ENCODE results near the gene CTDSP1. TPM values are rescaled to one million over a fixed set of nuclear protein-coding genes. Genes with fewer than 3 reads are reported as not detected.

The CTDSP1 gene, protein sequence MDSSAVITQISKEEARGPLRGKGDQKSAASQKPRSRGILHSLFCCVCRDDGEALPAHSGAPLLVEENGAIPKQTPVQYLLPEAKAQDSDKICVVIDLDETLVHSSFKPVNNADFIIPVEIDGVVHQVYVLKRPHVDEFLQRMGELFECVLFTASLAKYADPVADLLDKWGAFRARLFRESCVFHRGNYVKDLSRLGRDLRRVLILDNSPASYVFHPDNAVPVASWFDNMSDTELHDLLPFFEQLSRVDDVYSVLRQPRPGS
- total RNA-seq, result 85.1 TPM
- long read RNA-seq, partial matches to known transcripts, result 10 of 42 reads
- long read RNA-seq, other reads (novel, unspliced or antisense), result 29 of 42 reads

- ATAC-seq (ENCODE audit: poor library complexity) (peak; percentile 64), DNase-seq (peak; percentile 98)
- intact Hi-C loops (cut with DNase I), result loop anchor here (5.0 to 10.0 kb wide), 2 partner anchors 112 to 245 kb away; no protein-coding TSS in a partner anchor
Observed at GRCh38 chr2:218399391-218400166, at the start of gene CTDSP1. Gene CTDSP1 (plus strand): TSS chr2:218399868. CDS start chr2:218400091, 223 bp downstream.

DNA sequence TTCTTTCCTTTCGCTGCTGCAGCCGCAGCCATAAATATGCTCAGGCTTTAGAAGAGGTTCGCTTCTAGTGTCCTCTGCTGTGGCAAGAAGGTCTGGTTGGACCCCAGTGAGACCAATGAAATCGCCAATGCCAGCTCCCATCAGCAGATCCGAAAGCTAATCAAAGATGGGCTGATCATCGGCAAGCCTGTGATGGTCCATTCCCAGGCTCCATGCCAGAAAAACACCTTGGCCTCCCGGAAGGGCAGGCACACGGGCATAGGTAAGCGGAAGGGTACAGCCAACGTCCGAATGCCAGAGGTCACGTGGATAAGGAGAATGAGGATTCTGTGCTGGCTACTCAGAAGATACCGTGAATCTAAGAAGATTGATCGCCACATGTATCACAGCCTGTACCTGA is 45.6 kb upstream of the CTDSP1 start:
- intact Hi-C loops (cut with DNase I), result no loop called here
- DNase-seq, result no peak
- no peak for ATAC-seq (ENCODE audit: poor library complexity)

- no peak for DNase-seq
- no peak for ATAC-seq (ENCODE audit: poor library complexity)
- intact Hi-C loops (cut with DNase I), result loop anchor here (5.0 kb wide), 1 partner anchor 53 kb away; no protein-coding TSS in a partner anchor
Observed at GRCh38 chr2:218354850-218355443, 44.7 kb upstream of the CTDSP1 start.

DNA sequence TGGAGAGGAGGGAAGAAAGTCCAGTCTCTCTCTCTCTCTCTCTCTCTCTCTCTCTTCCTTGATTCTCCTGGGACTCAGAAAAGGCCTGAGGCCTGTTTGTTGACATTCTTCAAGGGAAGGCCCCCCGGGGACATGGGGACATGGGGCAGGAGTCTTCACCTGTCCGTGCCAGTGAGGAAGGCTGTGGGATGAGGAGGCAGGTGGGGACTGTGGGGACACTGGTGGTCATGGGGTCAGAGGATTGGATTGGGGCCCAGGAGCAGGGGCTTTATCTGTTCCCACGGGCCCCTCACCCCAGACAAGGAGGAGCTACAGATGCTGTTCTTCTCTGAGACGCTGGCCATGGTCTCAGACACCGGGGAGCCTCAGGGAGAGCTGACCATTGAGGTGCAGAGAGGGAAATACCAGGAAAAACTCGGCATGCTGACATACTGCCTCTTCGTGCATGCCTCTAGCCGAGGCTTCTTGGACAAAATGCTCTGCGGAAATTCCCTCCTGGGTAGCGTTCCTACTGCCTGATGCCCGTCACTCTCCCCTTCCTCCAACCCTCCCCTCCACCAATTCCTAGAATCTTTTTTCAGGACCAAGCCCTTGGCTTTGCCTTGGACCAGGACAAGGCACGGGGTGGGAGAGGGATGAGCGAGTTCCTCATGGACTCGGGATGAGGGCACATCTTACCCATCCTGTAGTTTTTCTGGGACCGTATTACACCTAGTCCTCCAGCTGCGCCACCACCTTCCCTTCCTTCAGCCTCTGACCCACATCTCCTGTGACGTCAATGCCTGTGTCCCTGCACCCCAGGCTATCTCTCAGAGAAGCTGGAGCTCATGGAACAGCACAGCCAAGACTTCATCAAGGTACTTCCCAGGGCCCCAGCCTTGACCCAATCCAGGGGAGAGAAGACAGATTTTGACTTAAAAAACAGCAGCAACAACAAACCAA is 42.2 kb upstream of the CTDSP1 start:
- intact Hi-C loops (cut with DNase I), result loop anchor here (5.0 kb wide), 1 partner anchor 55 kb away; no protein-coding TSS in a partner anchor
- no peak for DNase-seq
- no peak for ATAC-seq (ENCODE audit: poor library complexity)

DNA sequence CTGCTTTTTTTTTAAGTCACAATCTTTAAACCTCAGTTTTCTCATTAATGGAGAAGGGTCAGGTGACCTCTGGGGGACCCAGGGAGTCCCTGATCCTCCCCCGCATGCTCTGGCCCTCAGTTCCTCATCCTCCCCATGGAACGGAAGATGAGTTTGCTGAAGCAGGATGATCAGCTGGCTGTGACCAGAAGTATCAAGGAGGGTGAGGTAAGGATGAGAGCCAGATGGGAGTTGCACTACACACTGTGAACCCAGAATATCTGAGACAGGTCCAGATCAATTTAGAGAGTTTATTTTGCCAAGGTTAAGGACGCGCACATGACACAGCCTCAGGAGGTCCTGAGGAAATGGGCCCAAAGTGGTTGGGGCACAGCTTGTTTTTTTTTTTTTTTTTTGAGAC is 39.2 kb upstream of the CTDSP1 start:
- intact Hi-C loops (cut with DNase I), result no loop called here
- DNase-seq (no peak), ATAC-seq (ENCODE audit: poor library complexity) (peak; percentile 40)

DNA sequence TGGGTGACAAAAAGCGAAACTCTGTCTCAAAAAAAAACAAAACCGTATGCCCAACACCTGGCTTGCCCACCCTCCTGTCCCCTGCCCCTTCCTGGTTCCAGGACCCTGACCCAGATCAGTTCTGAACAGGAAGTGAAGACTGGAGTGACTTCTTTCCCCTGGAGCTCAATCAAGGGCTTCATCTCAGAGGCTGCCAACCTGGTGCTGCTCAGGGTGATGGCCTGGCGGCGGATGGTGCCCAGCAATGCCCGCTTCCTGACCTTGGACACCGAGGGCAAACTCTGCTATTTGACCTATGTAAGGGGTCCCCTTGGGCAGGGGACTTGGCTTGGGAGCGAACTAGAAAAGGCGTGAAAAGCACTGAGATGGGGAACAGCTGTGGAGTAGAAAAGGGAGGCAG is 37.1 kb upstream of the CTDSP1 start:
- DNase-seq (no peak), ATAC-seq (ENCODE audit: poor library complexity) (no peak)
- intact Hi-C loops (cut with DNase I), result no loop called here

GRCh38 chr2:218363736-218364135 is 35.9 kb upstream of the CTDSP1 start:
- ATAC-seq (ENCODE audit: poor library complexity), result no peak
- intact Hi-C loops (cut with DNase I), result no loop called here
- DNase-seq, result no peak

- DNase-seq (no peak), ATAC-seq (ENCODE audit: poor library complexity) (no peak)
- intact Hi-C loops (cut with DNase I), result no loop called here
Observed at GRCh38 chr2:218364196-218364595, 35.5 kb upstream of the CTDSP1 start.

- ATAC-seq (ENCODE audit: poor library complexity) (no peak), DNase-seq (no peak)
- intact Hi-C loops (cut with DNase I), result no loop called here
Observed at GRCh38 chr2:218366621-218367414, 32.9 kb upstream of the CTDSP1 start.

DNA sequence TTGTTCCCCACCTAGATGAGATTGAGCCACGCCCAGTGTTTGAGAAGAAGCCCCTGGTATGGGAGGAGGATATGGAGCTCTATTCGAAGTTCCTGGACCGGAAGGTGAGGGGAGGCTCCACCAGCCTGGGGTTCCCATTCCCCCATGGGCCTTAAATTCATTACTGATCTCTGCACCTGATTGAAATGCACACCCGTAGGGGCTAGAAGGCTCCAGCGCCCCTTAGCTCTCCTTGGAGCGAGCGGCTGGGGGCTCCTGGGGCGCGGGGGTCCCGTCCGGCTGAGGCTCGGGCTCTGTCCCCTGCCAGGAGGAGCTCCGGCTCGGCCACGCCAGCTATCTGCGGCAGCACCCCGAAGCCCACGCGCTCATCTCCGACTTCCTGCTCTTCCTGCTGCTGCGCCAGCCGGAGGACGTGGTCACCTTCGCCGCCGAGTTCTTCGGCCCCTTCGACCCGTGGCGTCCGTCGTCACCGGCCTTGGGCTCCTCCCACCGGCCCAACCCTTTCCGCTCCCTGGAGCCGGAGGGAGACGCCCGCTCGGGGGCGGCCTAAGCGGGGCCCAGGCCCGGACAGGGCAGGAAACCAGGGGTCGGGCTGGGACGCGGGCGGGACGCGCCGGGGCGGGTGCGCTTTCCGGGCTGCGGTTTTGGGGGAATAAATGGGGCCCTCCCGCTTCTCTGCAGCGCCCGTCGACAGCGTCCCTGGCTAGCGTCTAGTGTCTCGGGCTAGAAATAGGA is 32.1 kb upstream of the CTDSP1 start:
- DNase-seq, result peak; percentile 96
- intact Hi-C loops (cut with DNase I), result no loop called here

GRCh38 chr2:218368150-218368528 is 31.5 kb upstream of the CTDSP1 start:
- peak; percentile 57 for DNase-seq
- no peak for ATAC-seq (ENCODE audit: poor library complexity)
- intact Hi-C loops (cut with DNase I), result no loop called here

More for the DNA sequence above, 32.1 kb upstream of the CTDSP1 start:
- peak; percentile 97 for ATAC-seq (ENCODE audit: poor library complexity)

GRCh38 chr2:218368621-218369153 is 31.0 kb upstream of the CTDSP1 start:
- intact Hi-C loops (cut with DNase I), result no loop called here
- DNase-seq, result peak; percentile 57
- ATAC-seq (ENCODE audit: poor library complexity), result peak; percentile 7

DNA sequence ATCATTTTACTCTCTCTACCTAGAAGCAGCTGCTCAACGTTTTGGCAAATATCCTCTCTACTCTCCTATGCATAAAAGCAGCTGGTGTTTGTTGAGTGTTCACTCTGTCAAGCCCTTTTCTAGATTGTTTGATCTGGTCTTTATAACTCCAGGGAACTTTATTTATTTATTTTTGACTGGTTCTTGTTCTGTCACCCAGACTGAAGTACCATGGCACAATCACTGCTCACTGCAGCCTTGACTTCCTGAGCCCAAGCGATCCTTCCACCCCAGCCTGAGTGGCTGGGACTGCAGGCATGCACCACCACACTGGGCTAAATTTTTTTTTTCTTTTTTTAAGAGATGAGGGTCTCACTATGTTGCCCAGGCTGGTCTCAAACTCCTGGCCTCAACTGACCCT is 30.3 kb upstream of the CTDSP1 start:
- DNase-seq (no peak), ATAC-seq (ENCODE audit: poor library complexity) (no peak)
- intact Hi-C loops (cut with DNase I), result no loop called here

DNA sequence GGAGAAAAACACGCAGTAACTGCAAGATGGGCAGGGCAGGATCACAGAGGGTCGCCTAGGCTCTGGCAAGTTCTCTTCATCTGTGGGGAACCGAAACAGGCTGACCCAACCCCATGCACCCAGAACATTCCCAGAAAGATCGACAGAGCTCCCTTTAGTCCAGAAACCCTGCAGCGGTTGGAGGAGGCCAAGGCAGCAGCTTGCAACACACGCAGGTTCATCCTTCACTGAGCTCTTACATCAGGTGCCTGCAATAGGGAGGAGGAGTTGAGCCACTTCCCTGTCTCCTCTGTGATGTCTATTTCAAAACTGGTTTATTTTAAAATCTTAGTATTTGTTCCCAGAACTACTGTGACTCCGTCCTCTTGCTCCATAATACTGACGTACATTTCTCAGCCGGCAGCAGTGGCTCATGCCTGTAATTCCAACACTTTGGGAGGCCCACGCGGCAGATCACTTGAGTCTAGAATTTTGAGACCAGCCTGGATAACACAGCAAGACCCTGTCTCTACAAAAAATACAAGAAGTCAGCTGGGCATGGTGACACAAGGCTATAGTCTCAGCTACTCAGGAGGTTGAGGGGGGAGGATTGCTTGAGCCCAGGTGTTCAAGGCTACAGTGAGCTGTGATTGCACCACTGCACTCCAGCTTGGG is 29.1 kb upstream of the CTDSP1 start:
- intact Hi-C loops (cut with DNase I), result no loop called here
- ATAC-seq (ENCODE audit: poor library complexity) (peak; percentile 30), DNase-seq (peak; percentile 68)

- DNase-seq, result no peak
- intact Hi-C loops (cut with DNase I), result no loop called here
- no peak for ATAC-seq (ENCODE audit: poor library complexity)
Observed at GRCh38 chr2:218371983-218372350, 27.7 kb upstream of the CTDSP1 start.

DNA sequence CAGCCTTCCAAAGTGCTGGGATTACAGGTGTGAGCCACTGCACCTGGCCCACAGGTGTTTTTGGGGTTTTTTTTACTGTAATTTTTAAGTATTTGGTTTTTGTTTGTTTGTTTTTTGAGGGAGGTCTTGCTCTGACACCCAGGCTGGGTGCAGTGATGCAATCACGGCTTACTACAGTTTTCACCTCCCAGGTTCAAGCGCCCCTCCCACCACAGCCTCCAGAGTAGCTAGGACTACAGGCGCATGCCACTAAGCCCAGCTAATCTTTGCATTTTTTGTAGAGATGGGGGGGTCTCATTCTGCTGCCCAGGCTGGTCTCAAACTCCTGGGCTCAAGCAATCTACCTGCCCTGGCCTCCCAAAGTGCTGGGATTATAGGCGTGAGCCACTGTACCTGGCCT is 24.9 kb upstream of the CTDSP1 start:
- no peak for ATAC-seq (ENCODE audit: poor library complexity)
- DNase-seq, result no peak
- intact Hi-C loops (cut with DNase I), result no loop called here

Data from Right ventricle myocardium superior (tissue), 1 donor.